NCI-H524 treated with DMSO at 0.1 percent for 48 hours (cell line): ENCODE data around the gene CCDC150.
"Not testable (repeated sequence)": the region's sequence is repeated elsewhere in the genome, so short reads cannot be mapped to it uniquely, and the experiment has no call there.

ENCODE experiments used
- DNase-seq: peaks from one replicate; lab custom pipeline; 2025; lab: John Stamatoyannopoulos, UW

CCDC150 gene

GRCh38 chr2:196635156-196635555, 4.4 kb upstream of the CCDC150 start:
- no peak for DNase-seq

GRCh38 chr2:196638765-196639164, 750 bp upstream of the CCDC150 start:
- DNase-seq = no peak

- DNase-seq = no peak
Measured at GRCh38 chr2:196640031-196640548, 575 bp downstream of the CCDC150 start.

GRCh38 chr2:196649202-196649601, 9.7 kb downstream of the CCDC150 start:
- no peak for DNase-seq

GRCh38 chr2:196651387-196652094, 12.0 kb downstream of the CCDC150 start:
- no peak for DNase-seq

- no peak for DNase-seq
Measured at GRCh38 chr2:196652869-196653268, 13.4 kb downstream of the CCDC150 start.

- DNase-seq = no peak
Measured at GRCh38 chr2:196653843-196654242, 14.3 kb downstream of the CCDC150 start.

GRCh38 chr2:196655761-196656160, 16.2 kb downstream of the CCDC150 start:
- DNase-seq = no peak

GRCh38 chr2:196657333-196657732, 17.8 kb downstream of the CCDC150 start:
- no peak for DNase-seq

GRCh38 chr2:196659844-196660243, 20.3 kb downstream of the CCDC150 start:
- no peak for DNase-seq

GRCh38 chr2:196660244-196660643, 20.7 kb downstream of the CCDC150 start:
- DNase-seq = no peak

- DNase-seq = no peak
Measured at GRCh38 chr2:196670342-196670741, 30.8 kb downstream of the CCDC150 start.

- no peak for DNase-seq
Measured at GRCh38 chr2:196675963-196676362, 36.4 kb downstream of the CCDC150 start.

GRCh38 chr2:196677404-196677803, 37.9 kb downstream of the CCDC150 start:
- no peak for DNase-seq

- DNase-seq = no peak
Measured at GRCh38 chr2:196679368-196679767, 39.9 kb downstream of the CCDC150 start.

GRCh38 chr2:196681510-196681909, 42.0 kb downstream of the CCDC150 start:
- DNase-seq = no peak

GRCh38 chr2:196685792-196686191, 46.3 kb downstream of the CCDC150 start:
- DNase-seq = no peak

- not testable (repeated sequence) for DNase-seq
Measured at GRCh38 chr2:196686737-196687136, 47.2 kb downstream of the CCDC150 start.

- DNase-seq = no peak
Measured at GRCh38 chr2:196696423-196697079, 57.0 kb downstream of the CCDC150 start.

- no peak for DNase-seq
Measured at GRCh38 chr2:196697825-196698224, 58.3 kb downstream of the CCDC150 start.

- DNase-seq = no peak
Measured at GRCh38 chr2:196702641-196703040, 63.1 kb downstream of the CCDC150 start.

GRCh38 chr2:196703695-196704094, 64.2 kb downstream of the CCDC150 start:
- DNase-seq = no peak

- not testable (repeated sequence) for DNase-seq
Measured at GRCh38 chr2:196710056-196710455, 70.5 kb downstream of the CCDC150 start.
